Osteoblast (primary cell): ENCODE measurements around the gene MEGF11. TPM values are rescaled to one million over a fixed set of nuclear protein-coding genes. Genes with fewer than 3 reads are reported as not detected.
A peak's percentile ranks its signal among the peaks of the same experiment; 100 is the strongest.

ENCODE experiments used
- DNase-seq: peaks from one replicate; pipeline ENCODE4 v3.0.0; 2011; ENCODE audit warnings: low spot score, mixed read lengths; ENCODE audit not compliant: insufficient read length; ENCODE audit errors: missing footprints
- H2AFZ ChIP-seq: 2 replicates; pipeline ENCODE4 v1.6.0; 2011; ENCODE audit warnings: mild to moderate bottlenecking, low read length
- H3K27ac ChIP-seq: 2 replicates; pipeline ENCODE4 v1.5.1; 2011; ENCODE audit warnings: mild to moderate bottlenecking, low read depth, low read length, moderate library complexity
- H3K27me3 ChIP-seq: 2 replicates; pipeline ENCODE4 v1.6.0; 2012; ENCODE audit warnings: mild to moderate bottlenecking, control low read depth, inconsistent platforms, low read length, moderate library complexity; ENCODE audit not compliant: insufficient read depth
- H3K36me3 ChIP-seq: 2 replicates; pipeline ENCODE4 v1.5.1; 2011; ENCODE audit warnings: mild to moderate bottlenecking, low read length, control low read depth, moderate library complexity; ENCODE audit not compliant: insufficient read depth
- H3K4me1 ChIP-seq: 2 replicates; pipeline ENCODE4 v1.5.1; 2011; ENCODE audit warnings: mild to moderate bottlenecking, low read length, control low read depth, moderate library complexity; ENCODE audit not compliant: insufficient read depth
- H3K4me2 ChIP-seq: 2 replicates; pipeline ENCODE4 v1.6.0; 2011; ENCODE audit warnings: mild to moderate bottlenecking, low read length; ENCODE audit not compliant: insufficient read depth
- H3K4me3 ChIP-seq: fragments of 200-600 bp; sonication (generic); 3 replicates; pipeline ENCODE4 v1.5.1; 2012; ENCODE audit warnings: mild to moderate bottlenecking, low read length, inconsistent platforms; ENCODE audit not compliant: insufficient read depth
- H3K79me2 ChIP-seq: 2 replicates; pipeline ENCODE4 v1.6.0; 2012; ENCODE audit warnings: mild to moderate bottlenecking, low read length, control low read depth, inconsistent platforms; ENCODE audit not compliant: insufficient read depth
- H3K9me3 ChIP-seq: 2 replicates; pipeline ENCODE4 v1.5.1; 2011; ENCODE audit warnings: low read depth, low read length, control low read depth
- H4K20me1 ChIP-seq: 2 replicates; pipeline ENCODE4 v1.6.0; 2012; ENCODE audit warnings: mild to moderate bottlenecking, low read length, control low read depth; ENCODE audit not compliant: insufficient read depth
- total RNA-seq: library from RNA; depleted of rRNA; stranded (reverse); fragments of >200 nt; gene quantifications from 2 replicates; pipeline ENCODE4 v1.2.3, GENCODE V29; 2012
- TF ChIP-seq, protein P1 (sequence below): IDR thresholded peaks from 2 replicates; pipeline ENCODE4 v1.5.1; 2011; ENCODE audit warnings: mild to moderate bottlenecking, low read depth, low read length, moderate library complexity; ENCODE audit errors: extremely low read depth

The MEGF11 gene
- total RNA-seq, 1 donor, result not detected

GRCh38 chr15:66171841-66172240, 81.7 kb downstream of the MEGF11 start:
- Histone ChIP-seq H3K9me3 (no peaks in the 10 kb centered on the region), H3K36me3 (no peaks in the 10 kb centered on the region), H3K27me3 (peaks cover 25% of the 10 kb centered on the region), H3K27ac (no peak overlapping the region), H4K20me1 (no peaks in the 10 kb centered on the region), H3K79me2 (no peaks in the 10 kb centered on the region), H3K4me3 (no peak overlapping the region), H3K4me1 (no peaks in the 10 kb centered on the region), H2AFZ (no peak overlapping the region), H3K4me2 (no peak overlapping the region)
- TF ChIP-seq, protein P1, sequence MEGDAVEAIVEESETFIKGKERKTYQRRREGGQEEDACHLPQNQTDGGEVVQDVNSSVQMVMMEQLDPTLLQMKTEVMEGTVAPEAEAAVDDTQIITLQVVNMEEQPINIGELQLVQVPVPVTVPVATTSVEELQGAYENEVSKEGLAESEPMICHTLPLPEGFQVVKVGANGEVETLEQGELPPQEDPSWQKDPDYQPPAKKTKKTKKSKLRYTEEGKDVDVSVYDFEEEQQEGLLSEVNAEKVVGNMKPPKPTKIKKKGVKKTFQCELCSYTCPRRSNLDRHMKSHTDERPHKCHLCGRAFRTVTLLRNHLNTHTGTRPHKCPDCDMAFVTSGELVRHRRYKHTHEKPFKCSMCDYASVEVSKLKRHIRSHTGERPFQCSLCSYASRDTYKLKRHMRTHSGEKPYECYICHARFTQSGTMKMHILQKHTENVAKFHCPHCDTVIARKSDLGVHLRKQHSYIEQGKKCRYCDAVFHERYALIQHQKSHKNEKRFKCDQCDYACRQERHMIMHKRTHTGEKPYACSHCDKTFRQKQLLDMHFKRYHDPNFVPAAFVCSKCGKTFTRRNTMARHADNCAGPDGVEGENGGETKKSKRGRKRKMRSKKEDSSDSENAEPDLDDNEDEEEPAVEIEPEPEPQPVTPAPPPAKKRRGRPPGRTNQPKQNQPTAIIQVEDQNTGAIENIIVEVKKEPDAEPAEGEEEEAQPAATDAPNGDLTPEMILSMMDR, result no peak
- peak; percentile 42 for DNase-seq

DNA sequence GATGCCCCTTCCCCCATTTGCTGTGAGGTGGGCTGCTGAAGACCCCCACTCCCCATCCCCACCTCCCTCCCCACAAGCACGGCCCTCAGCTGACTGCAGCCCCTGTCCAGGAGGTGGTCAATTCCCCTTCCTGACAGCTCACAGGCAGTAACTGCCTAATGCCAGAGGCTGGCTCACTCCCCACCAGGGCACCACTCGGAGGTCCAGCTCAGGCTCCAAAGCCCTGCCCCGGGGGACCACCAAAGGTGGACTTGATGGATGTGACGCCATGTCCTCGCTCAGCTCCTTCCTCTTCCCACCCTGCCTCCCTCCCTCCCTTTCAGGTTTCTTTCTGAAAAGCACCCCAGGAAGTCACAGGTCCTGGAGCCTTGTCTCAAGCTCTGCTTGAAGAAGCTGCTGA, 82.8 kb downstream of the MEGF11 start:
- Histone ChIP-seq H3K27me3 (peaks cover 22% of the 10 kb centered on the region), H3K36me3 (no peaks in the 10 kb centered on the region), H3K79me2 (no peaks in the 10 kb centered on the region), H3K4me2 (no peak overlapping the region), H3K9me3 (no peaks in the 10 kb centered on the region), H2AFZ (no peak overlapping the region), H3K27ac (no peak overlapping the region), H3K4me3 (no peak overlapping the region), H3K4me1 (no peaks in the 10 kb centered on the region), H4K20me1 (no peaks in the 10 kb centered on the region)
- TF ChIP-seq, protein P1, result no peak
- DNase-seq, result peak; percentile 37

GRCh38 chr15:66170042-66170441, 83.5 kb downstream of the MEGF11 start:
- Histone ChIP-seq H4K20me1 (no peaks in the 10 kb centered on the region), H3K4me1 (no peaks in the 10 kb centered on the region), H3K36me3 (no peaks in the 10 kb centered on the region), H3K79me2 (no peaks in the 10 kb centered on the region), H3K27ac (no peak overlapping the region), H3K4me3 (no peak overlapping the region), H3K27me3 (peaks cover 17% of the 10 kb centered on the region), H2AFZ (no peak overlapping the region), H3K9me3 (no peaks in the 10 kb centered on the region), H3K4me2 (no peak overlapping the region)
- TF ChIP-seq, protein P1, result no peak
- DNase-seq, result no peak

- TF ChIP-seq, protein P1, result no peak
- Histone ChIP-seq H3K4me2 (no peak overlapping the region), H3K27ac (no peak overlapping the region), H3K4me1 (no peaks in the 10 kb centered on the region), H3K9me3 (no peaks in the 10 kb centered on the region), H3K4me3 (no peak overlapping the region), H2AFZ (no peak overlapping the region), H4K20me1 (no peaks in the 10 kb centered on the region), H3K36me3 (no peaks in the 10 kb centered on the region), H3K79me2 (no peaks in the 10 kb centered on the region), H3K27me3 (peaks cover 16% of the 10 kb centered on the region)
- DNase-seq, result peak; percentile 22
Measured at GRCh38 chr15:66169625-66170024, 83.9 kb downstream of the MEGF11 start.
